ENCODE results near the gene ARHGAP22. TPM values are rescaled to one million over a fixed set of nuclear protein-coding genes. Genes with fewer than 3 reads are reported as not detected.

The ARHGAP22 gene
- total RNA-seq, 1 donor: 60.2 TPM

DNA sequence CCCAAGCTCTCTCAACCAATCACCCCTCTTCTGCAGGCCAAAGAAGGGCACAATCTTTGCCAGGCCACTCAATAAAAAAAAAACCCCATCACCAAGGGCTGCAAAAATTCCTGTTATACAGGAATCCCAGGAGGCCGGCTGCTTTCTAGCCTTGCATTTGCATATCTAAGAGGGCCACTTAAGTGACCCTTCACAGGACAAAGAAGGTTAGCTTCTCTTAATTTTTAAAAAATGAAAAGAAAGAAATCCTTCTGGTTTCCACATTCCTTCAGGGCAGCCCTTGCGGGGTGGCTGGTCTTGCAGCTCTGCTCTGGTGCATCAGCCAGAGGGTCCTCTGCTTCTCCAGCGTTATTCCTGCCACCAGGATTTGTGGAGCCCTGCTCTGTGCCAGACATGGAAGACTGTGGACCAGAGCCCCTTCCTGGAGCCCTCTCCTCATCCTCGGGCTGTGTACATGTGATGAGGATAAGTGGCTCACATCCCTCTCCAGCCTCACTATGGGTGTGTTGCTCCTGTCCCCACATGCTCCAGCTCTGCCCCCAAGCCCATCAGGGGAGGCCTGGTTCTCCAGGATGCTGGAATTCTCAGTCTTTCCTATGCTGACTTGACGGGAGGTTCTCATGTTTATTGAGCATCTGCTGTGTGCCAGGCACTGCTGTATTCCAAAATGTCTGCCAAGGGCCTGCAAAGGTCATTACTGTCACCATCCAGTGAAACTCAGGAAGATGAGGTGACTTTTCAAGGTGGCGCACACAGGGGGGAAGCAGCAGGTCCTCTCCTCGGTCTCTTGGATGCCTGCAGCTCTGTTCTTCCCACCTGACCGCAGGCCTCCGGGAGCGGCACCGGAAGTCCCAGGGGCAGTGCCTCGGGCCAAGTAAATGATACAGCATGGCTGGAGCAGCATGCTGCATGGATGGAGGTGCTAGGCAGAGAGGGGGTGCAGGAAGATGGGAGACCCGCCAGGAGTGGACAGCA, 67.7 kb downstream of the ARHGAP22 start:
- no peak for DNase-seq (ENCODE audit: low read depth)
- no peak overlapping the region for H3K4me3 ChIP-seq (ENCODE audit: low read depth, low read length)
- TF ChIP-seq, protein P1, sequence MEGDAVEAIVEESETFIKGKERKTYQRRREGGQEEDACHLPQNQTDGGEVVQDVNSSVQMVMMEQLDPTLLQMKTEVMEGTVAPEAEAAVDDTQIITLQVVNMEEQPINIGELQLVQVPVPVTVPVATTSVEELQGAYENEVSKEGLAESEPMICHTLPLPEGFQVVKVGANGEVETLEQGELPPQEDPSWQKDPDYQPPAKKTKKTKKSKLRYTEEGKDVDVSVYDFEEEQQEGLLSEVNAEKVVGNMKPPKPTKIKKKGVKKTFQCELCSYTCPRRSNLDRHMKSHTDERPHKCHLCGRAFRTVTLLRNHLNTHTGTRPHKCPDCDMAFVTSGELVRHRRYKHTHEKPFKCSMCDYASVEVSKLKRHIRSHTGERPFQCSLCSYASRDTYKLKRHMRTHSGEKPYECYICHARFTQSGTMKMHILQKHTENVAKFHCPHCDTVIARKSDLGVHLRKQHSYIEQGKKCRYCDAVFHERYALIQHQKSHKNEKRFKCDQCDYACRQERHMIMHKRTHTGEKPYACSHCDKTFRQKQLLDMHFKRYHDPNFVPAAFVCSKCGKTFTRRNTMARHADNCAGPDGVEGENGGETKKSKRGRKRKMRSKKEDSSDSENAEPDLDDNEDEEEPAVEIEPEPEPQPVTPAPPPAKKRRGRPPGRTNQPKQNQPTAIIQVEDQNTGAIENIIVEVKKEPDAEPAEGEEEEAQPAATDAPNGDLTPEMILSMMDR (IDR thresholded peaks at IDR 0.05; ENCODE audit: insufficient read depth, low read length): no peak

DNA sequence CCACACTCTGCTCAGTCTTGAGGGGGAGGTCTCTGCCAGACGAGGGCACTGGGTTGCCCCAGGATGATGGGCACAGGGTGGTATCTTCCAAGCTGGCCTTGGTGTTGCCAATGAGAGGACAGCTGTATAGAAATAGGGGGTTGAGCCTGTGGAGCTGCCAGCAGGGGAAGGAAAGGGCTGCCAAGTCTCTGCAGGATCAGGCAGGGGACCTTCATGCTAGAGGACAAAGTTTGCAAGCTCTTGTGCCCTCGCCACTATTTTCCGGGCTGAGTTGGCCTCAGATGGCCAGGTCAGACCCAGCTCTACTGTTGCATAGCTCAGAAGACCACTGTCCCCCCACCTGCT, 68.7 kb downstream of the ARHGAP22 start:
- DNase-seq (ENCODE audit: low read depth): no peak
- TF ChIP-seq, protein P1 (IDR thresholded peaks at IDR 0.05; ENCODE audit: insufficient read depth, low read length): no peak
- no peak overlapping the region for H3K4me3 ChIP-seq (ENCODE audit: low read depth, low read length)

DNA sequence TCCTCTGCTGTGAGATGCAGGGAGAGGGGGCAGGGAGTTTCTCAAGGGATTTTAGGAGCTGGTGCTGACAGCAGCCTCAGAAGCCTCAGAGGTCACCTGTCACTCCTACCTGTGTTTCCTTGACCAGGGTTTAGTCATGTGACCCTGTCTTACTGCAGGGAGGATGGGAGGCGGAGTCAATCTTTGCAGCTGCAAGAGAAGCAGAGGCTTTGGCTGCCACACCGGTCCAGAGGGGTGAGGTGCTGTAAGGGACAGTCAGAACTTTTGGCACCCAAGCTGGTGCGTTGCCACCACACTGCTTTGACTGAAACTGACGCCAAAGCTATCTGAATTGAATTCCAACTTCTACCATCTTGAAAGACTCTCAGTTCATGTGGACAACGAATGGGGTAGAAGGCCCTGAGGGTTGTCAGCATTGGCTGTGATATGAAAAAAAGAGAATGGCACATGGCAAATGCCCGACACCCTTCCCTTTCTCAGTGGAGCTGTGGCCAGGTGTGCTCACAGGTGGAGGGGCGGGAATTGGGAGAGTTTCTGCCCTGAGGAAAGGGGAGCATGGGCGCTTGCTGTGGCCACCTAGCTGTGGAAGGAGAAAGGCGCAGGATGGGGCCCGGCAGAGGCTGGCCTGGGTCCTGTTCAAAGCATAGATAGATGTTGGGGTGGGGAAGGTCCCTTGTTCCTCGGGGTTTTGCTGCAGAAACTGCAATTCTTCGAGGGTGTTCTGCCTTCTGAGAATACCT, 69.3 kb downstream of the ARHGAP22 start:
- TF ChIP-seq, protein P1 (IDR thresholded peaks at IDR 0.05; ENCODE audit: insufficient read depth, low read length): peak; percentile 11
- no peak for DNase-seq (ENCODE audit: low read depth)
- no peak overlapping the region for H3K4me3 ChIP-seq (ENCODE audit: low read depth, low read length)

DNA sequence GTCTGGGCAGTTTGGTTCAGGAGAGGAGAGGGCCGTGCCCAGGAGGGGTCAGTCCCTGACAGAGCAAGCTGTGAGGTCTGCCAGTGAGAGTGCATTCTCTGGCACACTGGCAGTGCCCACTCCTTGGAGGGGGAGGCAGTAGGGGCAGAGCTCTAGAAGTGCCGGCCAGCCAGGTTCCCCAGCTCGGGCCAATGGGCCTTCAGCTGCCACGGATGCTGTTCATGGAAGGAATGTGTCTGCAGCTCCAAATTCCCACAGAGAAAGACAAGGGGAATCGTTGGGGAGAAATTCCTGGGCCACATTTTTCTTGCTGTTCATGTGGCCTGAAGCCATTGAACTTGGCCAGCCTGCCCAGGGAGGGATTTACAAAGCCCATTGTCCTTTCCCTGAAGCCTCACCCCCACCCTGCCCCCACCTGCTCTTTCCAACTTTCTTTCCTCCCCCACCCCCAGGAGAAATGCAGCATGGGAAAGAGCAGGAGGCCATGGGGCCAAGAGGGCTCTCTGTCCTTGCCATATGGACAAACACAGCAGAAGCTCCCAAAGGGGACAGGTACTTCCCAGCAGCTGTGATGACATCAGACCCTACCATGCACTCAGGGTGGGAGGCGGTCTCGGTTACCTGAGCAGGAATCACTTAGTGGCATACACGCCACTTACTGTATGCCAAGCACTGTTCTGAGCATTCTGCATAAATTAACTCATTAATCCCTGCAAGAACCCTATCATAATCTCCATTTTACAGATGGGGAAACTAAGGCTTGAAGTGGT, 70.7 kb downstream of the ARHGAP22 start:
- DNase-seq (ENCODE audit: low read depth): peak; percentile 85
- H3K4me3 ChIP-seq (ENCODE audit: low read depth, low read length): no peak overlapping the region
- TF ChIP-seq, protein P1 (IDR thresholded peaks at IDR 0.05; ENCODE audit: insufficient read depth, low read length): no peak

DNA sequence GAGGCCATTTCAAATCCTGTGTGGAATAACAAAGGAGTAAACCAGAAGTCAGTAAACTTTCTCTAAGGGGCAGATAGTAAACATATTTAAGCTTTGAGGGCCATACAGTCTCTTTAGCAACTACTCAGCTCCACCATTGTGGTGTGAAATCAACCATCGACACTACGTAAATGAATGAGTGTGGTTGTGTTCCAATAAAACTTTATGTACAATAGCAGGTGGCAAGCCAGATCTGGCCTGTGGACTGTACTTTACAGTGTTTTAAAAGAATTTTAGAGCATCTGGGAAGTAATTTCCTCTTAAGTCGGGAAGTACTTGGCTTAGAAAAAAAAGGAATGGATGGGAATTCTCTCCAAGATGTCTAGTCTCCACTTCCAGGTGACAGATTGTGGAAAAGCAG, 71.3 kb downstream of the ARHGAP22 start:
- TF ChIP-seq, protein P1 (IDR thresholded peaks at IDR 0.05; ENCODE audit: insufficient read depth, low read length): no peak

DNA sequence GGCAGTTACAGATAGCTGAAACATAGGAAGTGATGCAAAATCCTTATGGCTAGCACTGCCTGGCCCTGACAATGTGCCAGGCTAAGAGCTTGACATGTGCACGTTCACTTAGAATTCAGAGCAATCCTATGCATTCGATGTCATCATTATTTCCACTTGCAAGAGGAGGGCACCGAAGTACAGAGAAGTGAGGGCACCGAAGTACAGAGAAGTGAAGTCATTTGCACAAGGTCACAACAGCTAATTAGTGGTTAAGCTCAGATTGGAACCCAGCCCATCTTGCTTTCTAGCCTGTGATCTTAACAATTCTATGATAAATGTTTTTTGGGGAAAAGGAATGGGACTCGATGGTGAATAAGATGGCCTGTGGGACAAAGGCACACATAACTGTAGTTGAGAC, 73.4 kb downstream of the ARHGAP22 start:
- no peak for DNase-seq (ENCODE audit: low read depth)
- no peak overlapping the region for H3K4me3 ChIP-seq (ENCODE audit: low read depth, low read length)
- TF ChIP-seq, protein P1 (IDR thresholded peaks at IDR 0.05; ENCODE audit: insufficient read depth, low read length): no peak

More for the DNA sequence above, 71.3 kb downstream of the ARHGAP22 start:
- DNase-seq (ENCODE audit: low read depth): no peak
- H3K4me3 ChIP-seq (ENCODE audit: low read depth, low read length): no peak overlapping the region
